Testis (tissue), 2 donors: ENCODE data around the gene MPRIP.

Experiments used
- CTCF ChIP-seq, 3 experiments: fragments of 450-650 bp in 2 of 3; fragments of 200-600 bp in 1 of 3; sonication (generic) in 1 of 3; IDR thresholded peaks; one replicate each; pipeline ENCODE4 v1.5.1; 2016 to 2019; ENCODE audit warnings: antibody characterized with exemption in 3 of 3, mild to moderate bottlenecking in 2 of 3, moderate library complexity in 1 of 3
- POLR2A ChIP-seq: fragments of 450-650 bp; IDR thresholded peaks from one replicate; pipeline ENCODE4 v1.6.1; 2017; ENCODE audit warnings: antibody characterized with exemption, mild to moderate bottlenecking, moderate library complexity

DNA sequence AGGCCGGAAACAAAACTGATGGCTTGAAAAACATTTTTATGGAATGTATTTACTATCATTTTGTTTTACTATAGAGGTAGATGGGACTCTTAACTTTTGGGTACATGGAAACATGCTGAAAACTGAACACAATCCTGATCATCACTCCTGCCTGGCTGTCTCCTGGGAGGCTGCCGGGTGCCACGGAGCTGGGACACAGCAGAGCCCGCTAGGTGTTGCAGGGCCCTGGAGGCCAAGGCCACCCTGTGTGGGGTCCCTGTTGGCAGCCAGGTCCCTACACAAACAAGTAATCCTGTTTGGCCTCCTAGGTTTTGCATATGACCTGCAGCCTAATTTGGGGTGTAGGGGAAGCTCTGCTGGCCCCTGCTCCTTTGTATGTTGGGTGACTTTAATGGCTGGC is 146.3 kb downstream of the MPRIP start:
- TF ChIP-seq CTCF (IDR thresholded peaks at IDR 0.05) (no peak), POLR2A (no peak)
